HepG2 (cell line): Measurements from ENCODE around the gene RANBP3. TPM values are rescaled to one million over a fixed set of nuclear protein-coding genes. Genes with fewer than 3 reads are reported as not detected.
A peak's percentile ranks its signal among the peaks of the same experiment; 100 is the strongest.

Source experiments
- AHR ChIP-seq: IDR thresholded peaks from 2 replicates; pipeline ENCODE4 v1.6.1; 2018; ENCODE audit warnings: missing genetic modification reagents, missing compliant biosample characterization
- AKNA ChIP-seq: sonication (generic); formaldehyde crosslinking; IDR thresholded peaks from 2 replicates; pipeline ENCODE4 v1.4.0; 2020; ENCODE audit warnings: missing genetic modification reagents, borderline replicate concordance
- CBFB ChIP-seq: sonication (generic); formaldehyde crosslinking; IDR thresholded peaks from 2 replicates; pipeline ENCODE4 v1.4.0; 2020; ENCODE audit warnings: missing genetic modification reagents
- CEBPG ChIP-seq: IDR thresholded peaks from 2 replicates; pipeline ENCODE4 v1.6.1; 2016
- IRF2 ChIP-seq: IDR thresholded peaks from 2 replicates; pipeline ENCODE4 v1.6.1; 2018; ENCODE audit warnings: missing genetic modification reagents, missing compliant biosample characterization
- JARID2 ChIP-seq: sonication (generic); formaldehyde crosslinking; IDR thresholded peaks from 2 replicates; pipeline ENCODE4 v1.8.1; 2023; ENCODE audit warnings: missing genetic modification reagents, inconsistent platforms; ENCODE audit not compliant: insufficient replicate concordance
- MEIS1 ChIP-seq: sonication (generic); formaldehyde crosslinking; IDR thresholded peaks from 2 replicates; pipeline ENCODE4 v1.9.0; 2021; ENCODE audit warnings: mild to moderate bottlenecking, missing genetic modification reagents, moderate library complexity, borderline replicate concordance
- NFE2 ChIP-seq: sonication (generic); formaldehyde crosslinking; IDR thresholded peaks from 2 replicates; pipeline ENCODE4 v1.4.0; 2020; ENCODE audit warnings: missing genetic modification reagents
- PHF21A ChIP-seq: sonication (generic); formaldehyde crosslinking; IDR thresholded peaks from 2 replicates; pipeline ENCODE4 v1.5.0; 2020; ENCODE audit warnings: mild to moderate bottlenecking, missing genetic modification reagents
- RBM39 ChIP-seq: fragments of 200-400 bp; formaldehyde crosslinking; IDR thresholded peaks from one replicate; pipeline ENCODE4 v1.6.1; 2018; ENCODE audit warnings: antibody characterized with exemption, mild to moderate bottlenecking, low read depth, low read length; ENCODE audit not compliant: poor library complexity, severe bottlenecking
- ZNF142 ChIP-seq: sonication (generic); formaldehyde crosslinking; IDR thresholded peaks from 2 replicates; pipeline ENCODE4 v1.4.0; 2020; ENCODE audit warnings: missing genetic modification reagents
- ZNF143 ChIP-seq: sonication (generic); formaldehyde crosslinking; IDR thresholded peaks from 2 replicates; pipeline ENCODE4 v1.4.0; 2020; ENCODE audit warnings: missing genetic modification reagents
- ZNF441 ChIP-seq: sonication (generic); formaldehyde crosslinking; IDR thresholded peaks from 2 replicates; pipeline ENCODE4 v1.7.0; 2021; ENCODE audit warnings: missing genetic modification reagents, borderline replicate concordance
- ZNF674 ChIP-seq: sonication (generic); formaldehyde crosslinking; IDR thresholded peaks from 2 replicates; pipeline ENCODE4 v1.5.0; 2020; ENCODE audit warnings: low read depth, mild to moderate bottlenecking, missing genetic modification reagents
- polyA plus RNA-seq, 8 experiments: library from polyadenylated mRNA; depleted of rRNA in 3 of 8; stranded (reverse) in 7 of 8; unstranded in 1 of 8; fragments of >200 nt; fragmentation: Illumina TruSeq in 4 of 8; extraction: Trizol in 4 of 8; gene quantifications; 2 replicates each; pipeline versions ENCODE4 v1.2.1 to v1.2.3, GENCODE V29; 2011 to 2016; ENCODE audit warnings: low read depth in 4 of 8, missing spikeins in 1 of 8, mixed read lengths in 1 of 8; ENCODE audit not compliant: insufficient read depth in 1 of 8
- total RNA-seq, 5 experiments: library from RNA; depleted of rRNA; stranded (reverse); fragments of >200 nt; fragmentation: Illumina TruSeq; extraction: Trizol; gene quantifications; 2 replicates each; pipeline ENCODE4 v1.2.3, GENCODE V29; 2016; ENCODE audit warnings: low read depth in 1 of 5

The RANBP3 gene
- total and polyA plus RNA-seq, 2 of the 13 experiments (the other 11 are each of a cell fraction or from before 2014, with no cell fraction given): 39.5 to 149 TPM

- TF ChIP-seq AKNA (CRISPR knock-in tag): no peak
- TF ChIP-seq ZNF441 (CRISPR knock-in tag): no peak
- no peak for TF ChIP-seq NFE2 (CRISPR knock-in tag)
- peak; percentile 44; the same call in 1 of the 2 replicates for TF ChIP-seq IRF2
- TF ChIP-seq MEIS1 (CRISPR knock-in tag): 0 out of 2 replicates have a peak, but pooled peaks have one; percentile 36
- no peak for TF ChIP-seq ZNF142 (CRISPR knock-in tag)
- TF ChIP-seq JARID2: no peak
- no peak for TF ChIP-seq AHR
- peak; percentile 74 for TF ChIP-seq PHF21A (CRISPR knock-in tag)
- TF ChIP-seq CBFB (CRISPR knock-in tag): 0 out of 2 replicates have a peak, but pooled peaks have one; percentile 19
- peak; percentile 31 for TF ChIP-seq RBM39
- TF ChIP-seq ZNF674: no peak
- no peak for TF ChIP-seq ZNF143 (CRISPR knock-in tag)
- TF ChIP-seq CEBPG (CRISPR knock-in tag): peak; percentile 83
These were observed 69.0 kb downstream of the RANBP3 start (continued) for GRCh38 chr19:5908773-5909442.
